ENCODE data around the gene BCOR. TPM values are rescaled to one million over a fixed set of nuclear protein-coding genes. Genes with fewer than 3 reads are reported as not detected.

The BCOR gene
- total and polyA plus RNA-seq, 2 of the 13 experiments (the other 11 are each of a cell fraction or from before 2014, with no cell fraction given), result 14.3 to 15.2 TPM

GRCh38 chrX:40108162-40108958 is 10.6 kb upstream of the BCOR start (continued):
- TF ChIP-seq, protein P1, sequence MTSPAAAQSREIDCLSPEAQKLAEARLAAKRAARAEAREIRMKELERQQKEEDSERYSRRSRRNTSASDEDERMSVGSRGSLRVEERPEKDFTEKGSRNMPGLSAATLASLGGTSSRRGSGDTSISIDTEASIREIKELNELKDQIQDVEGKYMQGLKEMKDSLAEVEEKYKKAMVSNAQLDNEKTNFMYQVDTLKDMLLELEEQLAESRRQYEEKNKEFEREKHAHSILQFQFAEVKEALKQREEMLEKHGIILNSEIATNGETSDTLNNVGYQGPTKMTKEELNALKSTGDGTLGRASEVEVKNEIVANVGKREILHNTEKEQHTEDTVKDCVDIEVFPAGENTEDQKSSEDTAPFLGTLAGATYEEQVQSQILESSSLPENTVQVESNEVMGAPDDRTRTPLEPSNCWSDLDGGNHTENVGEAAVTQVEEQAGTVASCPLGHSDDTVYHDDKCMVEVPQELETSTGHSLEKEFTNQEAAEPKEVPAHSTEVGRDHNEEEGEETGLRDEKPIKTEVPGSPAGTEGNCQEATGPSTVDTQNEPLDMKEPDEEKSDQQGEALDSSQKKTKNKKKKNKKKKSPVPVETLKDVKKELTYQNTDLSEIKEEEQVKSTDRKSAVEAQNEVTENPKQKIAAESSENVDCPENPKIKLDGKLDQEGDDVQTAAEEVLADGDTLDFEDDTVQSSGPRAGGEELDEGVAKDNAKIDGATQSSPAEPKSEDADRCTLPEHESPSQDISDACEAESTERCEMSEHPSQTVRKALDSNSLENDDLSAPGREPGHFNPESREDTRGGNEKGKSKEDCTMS (CRISPR knock-in tag; conservative IDR thresholded peaks at IDR 0.05), result no peak
- TF ChIP-seq MAF1 (CRISPR knock-in tag; IDR thresholded peaks at IDR 0.05; ENCODE audit: borderline replicate concordance), result no peak
- TF ChIP-seq SIX4 (CRISPR knock-in tag; IDR thresholded peaks at IDR 0.05), result no peak
- no peak for TF ChIP-seq ZNF138 (CRISPR knock-in tag; IDR thresholded peaks at IDR 0.05; ENCODE audit: low read depth)
- peak; percentile 48; the same call in 1 of the 2 replicates for TF ChIP-seq ZSCAN9 (CRISPR knock-in tag; IDR thresholded peaks at IDR 0.05; ENCODE audit: borderline replicate concordance)
- TF ChIP-seq GPBP1L1 (CRISPR knock-in tag; IDR thresholded peaks at IDR 0.05), result no peak
- no peak for TF ChIP-seq E2F5 (CRISPR knock-in tag; conservative IDR thresholded peaks at IDR 0.05)
- TF ChIP-seq, protein P2, sequence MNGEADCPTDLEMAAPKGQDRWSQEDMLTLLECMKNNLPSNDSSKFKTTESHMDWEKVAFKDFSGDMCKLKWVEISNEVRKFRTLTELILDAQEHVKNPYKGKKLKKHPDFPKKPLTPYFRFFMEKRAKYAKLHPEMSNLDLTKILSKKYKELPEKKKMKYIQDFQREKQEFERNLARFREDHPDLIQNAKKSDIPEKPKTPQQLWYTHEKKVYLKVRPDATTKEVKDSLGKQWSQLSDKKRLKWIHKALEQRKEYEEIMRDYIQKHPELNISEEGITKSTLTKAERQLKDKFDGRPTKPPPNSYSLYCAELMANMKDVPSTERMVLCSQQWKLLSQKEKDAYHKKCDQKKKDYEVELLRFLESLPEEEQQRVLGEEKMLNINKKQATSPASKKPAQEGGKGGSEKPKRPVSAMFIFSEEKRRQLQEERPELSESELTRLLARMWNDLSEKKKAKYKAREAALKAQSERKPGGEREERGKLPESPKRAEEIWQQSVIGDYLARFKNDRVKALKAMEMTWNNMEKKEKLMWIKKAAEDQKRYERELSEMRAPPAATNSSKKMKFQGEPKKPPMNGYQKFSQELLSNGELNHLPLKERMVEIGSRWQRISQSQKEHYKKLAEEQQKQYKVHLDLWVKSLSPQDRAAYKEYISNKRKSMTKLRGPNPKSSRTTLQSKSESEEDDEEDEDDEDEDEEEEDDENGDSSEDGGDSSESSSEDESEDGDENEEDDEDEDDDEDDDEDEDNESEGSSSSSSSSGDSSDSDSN (CRISPR knock-in tag; IDR thresholded peaks at IDR 0.05), result peak; percentile 80; the same call in 1 of the 2 replicates
- no peak for TF ChIP-seq SIN3B (IDR thresholded peaks at IDR 0.05; ENCODE audit: low read length)
- peak; percentile 12 for TF ChIP-seq HNRNPLL (IDR thresholded peaks at IDR 0.05; ENCODE audit: low read depth, low read length, poor library complexity, severe bottlenecking)
- no peak for TF ChIP-seq NR3C1 (CRISPR knock-in tag; IDR thresholded peaks at IDR 0.05)
- no peak for TF ChIP-seq ZNF121 (CRISPR knock-in tag; IDR thresholded peaks at IDR 0.05)
- peak; percentile 21; the same call in 1 of the 2 replicates for TF ChIP-seq GATAD1 (CRISPR knock-in tag; IDR thresholded peaks at IDR 0.05)
- TF ChIP-seq SPEN (CRISPR knock-in tag; IDR thresholded peaks at IDR 0.05; ENCODE audit: low read depth), result peak; percentile 38; the same call in 1 of the 2 replicates
- no peak for TF ChIP-seq ATF7 (IDR thresholded peaks at IDR 0.05)
- TF ChIP-seq ATF7 (CRISPR knock-in tag; IDR thresholded peaks at IDR 0.05), result no peak
- 0 out of 4 replicates have a peak, but pooled peaks of 1 of the 2 experiments have one; percentile 14 for TF ChIP-seq KLF16 (CRISPR knock-in tag; IDR thresholded peaks at IDR 0.05)
- no peak for TF ChIP-seq ELK4 (CRISPR knock-in tag; IDR thresholded peaks at IDR 0.05; ENCODE audit: borderline replicate concordance)
- TF ChIP-seq AKAP8 (CRISPR knock-in tag; IDR thresholded peaks at IDR 0.05), result no peak
- no peak for TF ChIP-seq MXD3 (CRISPR knock-in tag; IDR thresholded peaks at IDR 0.05)
- TF ChIP-seq ZNF124 (CRISPR knock-in tag; IDR thresholded peaks at IDR 0.05), result 0 out of 2 replicates have a peak, but pooled peaks have one; percentile 43
- TF ChIP-seq KLF9 (CRISPR knock-in tag; IDR thresholded peaks at IDR 0.05; ENCODE audit: low read depth), result no peak
